Smooth muscle cell (in vitro differentiated cells): ENCODE data around the gene PHIP. TPM values are rescaled to one million over a fixed set of nuclear protein-coding genes. Genes with fewer than 3 reads are reported as not detected.
A peak's percentile ranks its signal among the peaks of the same experiment; 100 is the strongest.

Experiments used
- DNase-seq: peaks from one replicate; lab custom pipeline; 2025; ENCODE audit not compliant: unreplicated experiment; lab: John Stamatoyannopoulos, UW
- H2AFZ ChIP-seq: fragments of 200-600 bp; sonication (generic); 2 replicates; pipeline ENCODE4 v1.6.0; 2016; ENCODE audit warnings: antibody characterized with exemption, low read depth, mild to moderate bottlenecking
- H3F3A ChIP-seq: fragments of 200-600 bp; sonication (generic); 2 replicates; pipeline ENCODE4 v1.6.0; 2017; ENCODE audit warnings: antibody characterized with exemption, low read depth
- H3K27ac ChIP-seq: fragments of 200-600 bp; sonication (generic); 2 replicates; pipeline ENCODE4 v1.5.1; 2016; ENCODE audit warnings: low read depth, mild to moderate bottlenecking
- H3K27me3 ChIP-seq: fragments of 200-600 bp; sonication (generic); 2 replicates; pipeline ENCODE4 v1.6.1; 2016; ENCODE audit warnings: low read depth, mild to moderate bottlenecking
- H3K36me3 ChIP-seq: fragments of 200-600 bp; sonication (generic); 2 replicates; pipeline ENCODE4 v1.5.1; 2016; ENCODE audit warnings: low read depth
- H3K4me1 ChIP-seq: fragments of 200-600 bp; sonication (generic); 2 replicates; pipeline ENCODE4 v1.5.1; 2016; ENCODE audit warnings: low read depth
- H3K4me2 ChIP-seq: fragments of 200-600 bp; sonication (generic); 2 replicates; pipeline ENCODE4 v1.6.0; 2016; ENCODE audit warnings: mild to moderate bottlenecking
- H3K4me3 ChIP-seq: fragments of 200-600 bp; sonication (generic); 2 replicates; pipeline ENCODE4 v1.5.1; 2016; ENCODE audit warnings: mild to moderate bottlenecking
- H3K79me2 ChIP-seq: fragments of 200-600 bp; sonication (generic); 2 replicates; pipeline ENCODE4 v1.6.0; 2016; ENCODE audit warnings: low read depth, mild to moderate bottlenecking
- H3K9ac ChIP-seq: fragments of 200-600 bp; sonication (generic); 2 replicates; pipeline ENCODE4 v1.6.0; 2016; ENCODE audit warnings: low read depth
- H3K9me3 ChIP-seq: fragments of 200-600 bp; sonication (generic); replicated peaks from 2 replicates; pipeline ENCODE4 v1.5.1; 2016; ENCODE audit warnings: low read depth
- H4K20me1 ChIP-seq: fragments of 200-600 bp; sonication (generic); 2 replicates; pipeline ENCODE4 v1.6.0; 2016; ENCODE audit warnings: low read depth
- WGBS: methylation state at CpG from one replicate; pipeline ENCODE4 v1.1.7; 2016; ENCODE audit warnings: low lambda C conversion rate; 5-methylcytosine and 5-hydroxymethylcytosine counted together
- polyA plus RNA-seq: library from polyadenylated mRNA; unstranded; fragments of >200 nt; fragmentation: Nextera tagmentation; extraction: Ambion mirVana; gene quantifications from 2 replicates; pipeline ENCODE4 v1.2.1, GENCODE V29; 2016
- total RNA-seq: library from RNA; depleted of rRNA; stranded (reverse); fragments of >200 nt; gene quantifications from 2 replicates; pipeline ENCODE4 v1.2.3, GENCODE V29; 2014
- TF ChIP-seq, protein P1 (sequence below): fragments of 200-600 bp; sonication (generic); IDR thresholded peaks from 2 replicates; pipeline ENCODE4 v1.5.1; 2017; ENCODE audit warnings: borderline replicate concordance, mild to moderate bottlenecking, antibody characterized with exemption; ENCODE audit not compliant: insufficient read depth, poor library complexity, severe bottlenecking

The PHIP gene
- total and polyA plus RNA-seq, 2 experiments from 2014 or later = 7.8 to 32.6 TPM

DNA sequence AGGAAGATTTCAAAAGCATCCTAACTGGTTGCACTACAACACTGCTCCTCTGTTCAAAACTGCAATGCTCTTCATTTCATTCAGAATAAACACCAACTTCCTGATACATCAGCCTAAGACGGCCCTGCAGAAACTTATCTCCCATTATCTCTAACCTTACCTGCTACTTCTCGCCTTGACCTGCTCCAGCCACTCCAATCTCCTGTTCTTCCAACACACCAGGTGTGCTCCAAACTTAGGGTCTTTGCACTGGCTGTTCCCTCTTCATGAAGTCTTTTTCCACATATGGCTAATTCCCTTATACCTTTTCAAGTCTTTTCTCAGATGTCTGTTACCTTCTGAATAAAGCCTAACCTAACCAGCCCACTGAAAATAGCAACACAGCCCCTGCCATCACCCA lies 32.1 kb downstream of the PHIP start:
- Histone ChIP-seq H3F3A (no peaks in the 10 kb centered on the region), H3K4me2 (no peak overlapping the region), H3K79me2 (peaks cover 25% of the 10 kb centered on the region), H4K20me1 (peaks cover 29% of the 10 kb centered on the region), H3K36me3 (peaks cover 9% of the 10 kb centered on the region), H3K4me1 (no peaks in the 10 kb centered on the region), H3K9me3 (no peaks in the 10 kb centered on the region), H3K4me3 (no peak overlapping the region), H3K9ac (no peak overlapping the region), H3K27ac (no peak overlapping the region), H2AFZ (no peak overlapping the region), H3K27me3 (no peaks in the 10 kb centered on the region)
- TF ChIP-seq, protein P1, sequence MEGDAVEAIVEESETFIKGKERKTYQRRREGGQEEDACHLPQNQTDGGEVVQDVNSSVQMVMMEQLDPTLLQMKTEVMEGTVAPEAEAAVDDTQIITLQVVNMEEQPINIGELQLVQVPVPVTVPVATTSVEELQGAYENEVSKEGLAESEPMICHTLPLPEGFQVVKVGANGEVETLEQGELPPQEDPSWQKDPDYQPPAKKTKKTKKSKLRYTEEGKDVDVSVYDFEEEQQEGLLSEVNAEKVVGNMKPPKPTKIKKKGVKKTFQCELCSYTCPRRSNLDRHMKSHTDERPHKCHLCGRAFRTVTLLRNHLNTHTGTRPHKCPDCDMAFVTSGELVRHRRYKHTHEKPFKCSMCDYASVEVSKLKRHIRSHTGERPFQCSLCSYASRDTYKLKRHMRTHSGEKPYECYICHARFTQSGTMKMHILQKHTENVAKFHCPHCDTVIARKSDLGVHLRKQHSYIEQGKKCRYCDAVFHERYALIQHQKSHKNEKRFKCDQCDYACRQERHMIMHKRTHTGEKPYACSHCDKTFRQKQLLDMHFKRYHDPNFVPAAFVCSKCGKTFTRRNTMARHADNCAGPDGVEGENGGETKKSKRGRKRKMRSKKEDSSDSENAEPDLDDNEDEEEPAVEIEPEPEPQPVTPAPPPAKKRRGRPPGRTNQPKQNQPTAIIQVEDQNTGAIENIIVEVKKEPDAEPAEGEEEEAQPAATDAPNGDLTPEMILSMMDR = no peak
- WGBS = 78% methylated on average over 2 of the region's 2 CpGs
- DNase-seq = no peak

DNA sequence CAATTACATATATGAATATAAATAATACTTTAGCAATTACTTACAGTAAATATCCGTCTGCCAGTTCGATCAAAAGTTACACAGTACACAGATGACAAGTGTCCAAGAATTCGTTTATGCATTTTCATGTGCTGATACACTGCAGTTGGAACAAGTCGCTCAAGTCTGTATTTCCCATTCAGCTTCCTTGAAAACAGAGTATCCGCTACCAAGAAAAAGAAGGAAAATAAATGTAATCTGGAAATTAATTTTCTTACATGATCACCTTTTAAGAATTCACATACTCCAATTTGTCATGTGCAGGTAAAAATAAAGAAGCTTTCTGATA lies 35.3 kb downstream of the PHIP start:
- H3K4me3 ChIP-seq = no peak overlapping the region
- H4K20me1 ChIP-seq = peaks cover 37% of the 10 kb centered on the region
- TF ChIP-seq, protein P1 = no peak
- no peaks in the 10 kb centered on the region for H3K4me1 ChIP-seq
- DNase-seq = no peak
- H3K9ac ChIP-seq = no peak overlapping the region
- no peaks in the 10 kb centered on the region for H3K9me3 ChIP-seq
- H3K27me3 ChIP-seq = no peaks in the 10 kb centered on the region
- no peak overlapping the region for H3K4me2 ChIP-seq
- H3F3A ChIP-seq = no peaks in the 10 kb centered on the region
- peaks cover 22% of the 10 kb centered on the region for H3K79me2 ChIP-seq
- H3K27ac ChIP-seq = no peak overlapping the region
- 98% methylated on average over 5 of the region's 5 CpGs for WGBS
- H3K36me3 ChIP-seq = peaks cover 9% of the 10 kb centered on the region
- H2AFZ ChIP-seq = no peak overlapping the region

DNA sequence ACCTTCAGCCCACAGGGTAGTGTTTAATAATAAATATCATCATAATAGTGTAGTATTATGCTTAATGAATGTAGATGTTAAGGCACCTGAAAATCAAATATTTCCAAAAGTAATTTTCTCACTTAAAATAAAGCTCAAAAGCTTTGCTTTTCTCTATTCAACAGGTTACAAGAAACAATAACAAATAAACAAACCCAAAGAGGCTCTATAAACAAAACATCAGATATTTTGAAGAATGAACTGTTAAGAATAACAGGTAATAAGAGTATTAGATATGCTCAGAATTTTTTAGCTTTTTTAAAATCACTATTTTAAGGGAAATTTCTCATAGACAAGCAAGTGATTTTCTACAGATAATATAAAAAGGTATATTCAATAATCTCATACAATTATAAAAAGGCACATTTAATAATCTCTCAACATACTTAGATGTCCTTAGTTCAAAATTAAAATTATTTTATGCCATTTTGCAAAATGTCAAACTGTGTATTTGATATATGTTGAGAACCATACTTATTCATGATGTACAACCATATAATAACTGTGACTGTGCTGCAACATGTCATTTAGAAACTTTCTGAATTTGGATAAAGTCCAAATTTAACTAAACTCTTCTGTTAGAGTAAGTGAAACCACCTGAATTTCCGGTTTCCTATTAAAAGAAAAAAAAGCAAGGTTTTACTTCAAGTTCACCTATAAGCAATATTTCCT lies 35.8 kb downstream of the PHIP start:
- H3K9me3 ChIP-seq = no peaks in the 10 kb centered on the region
- peaks cover 9% of the 10 kb centered on the region for H3K36me3 ChIP-seq
- H3K79me2 ChIP-seq = peaks cover 20% of the 10 kb centered on the region
- no peaks in the 10 kb centered on the region for H3K4me1 ChIP-seq
- TF ChIP-seq, protein P1 = no peak
- no peak overlapping the region for H3K4me3 ChIP-seq
- no peaks in the 10 kb centered on the region for H3F3A ChIP-seq
- H3K4me2 ChIP-seq = no peak overlapping the region
- H3K27ac ChIP-seq = no peak overlapping the region
- WGBS = 97% methylated on average over 1 of the region's 1 CpG
- H3K27me3 ChIP-seq = no peaks in the 10 kb centered on the region
- no peak overlapping the region for H3K9ac ChIP-seq
- no peak for DNase-seq
- peaks cover 37% of the 10 kb centered on the region for H4K20me1 ChIP-seq
- no peak overlapping the region for H2AFZ ChIP-seq

DNA sequence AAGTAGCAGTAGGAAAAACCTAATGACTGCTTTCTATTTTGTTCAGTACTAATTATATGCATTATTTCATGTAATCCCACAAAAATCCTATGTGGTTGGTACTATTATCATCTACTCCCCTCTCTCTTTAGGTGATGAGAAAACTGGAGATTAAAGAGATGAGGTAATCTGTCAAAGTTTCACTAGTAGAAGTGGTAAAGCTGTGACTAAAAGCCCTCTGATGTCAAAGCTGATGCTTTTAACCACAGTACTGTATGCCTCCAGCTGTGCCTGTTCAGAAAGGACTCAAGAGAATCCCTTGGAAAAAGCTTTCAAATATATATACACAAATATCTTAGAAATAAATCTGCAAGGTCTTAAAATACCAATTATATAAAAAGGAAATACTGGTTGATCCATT lies 38.0 kb downstream of the PHIP start:
- Histone ChIP-seq H4K20me1 (peaks cover 42% of the 10 kb centered on the region), H3K4me2 (no peak overlapping the region), H3K27me3 (no peaks in the 10 kb centered on the region), H3K4me3 (no peak overlapping the region), H2AFZ (no peak overlapping the region), H3K4me1 (no peaks in the 10 kb centered on the region), H3F3A (no peaks in the 10 kb centered on the region), H3K9ac (no peak overlapping the region), H3K9me3 (no peaks in the 10 kb centered on the region), H3K36me3 (peaks cover 9% of the 10 kb centered on the region), H3K79me2 (peaks cover 21% of the 10 kb centered on the region), H3K27ac (peak overlapping the region; percentile 15)
- TF ChIP-seq, protein P1 = no peak
- DNase-seq = no peak
